K562 (cell line): ENCODE measurements around the gene ATP6V0E1. TPM values are rescaled to one million over a fixed set of nuclear protein-coding genes. Genes with fewer than 3 reads are reported as not detected.

ENCODE experiments used
- CEBPZ ChIP-seq: fragments of 150-350 bp; IDR thresholded peaks from 2 replicates; pipeline ENCODE4 v1.6.1; 2014; ENCODE audit warnings: low read depth, mild to moderate bottlenecking, low read length, borderline replicate concordance
- EGR1 ChIP-seq: fragments of 450-650 bp; conservative IDR thresholded peaks from 2 replicates; pipeline ENCODE4 v1.6.1; 2017; ENCODE audit warnings: mild to moderate bottlenecking
- HCFC1 ChIP-seq: IDR thresholded peaks from 2 replicates; pipeline ENCODE4 v1.6.1; 2012; ENCODE audit warnings: low read depth, low read length, improper control_type of control experiment
- HMG20A ChIP-seq: fragments of 450-650 bp; formaldehyde crosslinking; conservative IDR thresholded peaks from 2 replicates; pipeline ENCODE4 v1.4.0; 2020; ENCODE audit warnings: mild to moderate bottlenecking, mixed read lengths
- LARP7 ChIP-seq: fragments of 450-650 bp; IDR thresholded peaks from 2 replicates; pipeline ENCODE4 v1.6.1; 2016
- MXI1 ChIP-seq: IDR thresholded peaks from 2 replicates; pipeline ENCODE4 v1.6.1; 2011; ENCODE audit warnings: low read depth, mild to moderate bottlenecking, improper control_type of control experiment, low read length
- NFE2 ChIP-seq: IDR thresholded peaks from 2 replicates; pipeline ENCODE4 v1.6.1; 2014; ENCODE audit warnings: antibody characterized with exemption, low read depth
- POLR3A ChIP-seq: IDR thresholded peaks from 2 replicates; pipeline ENCODE4 v1.6.1; 2011; ENCODE audit warnings: borderline replicate concordance, mild to moderate bottlenecking, moderate library complexity; ENCODE audit not compliant: insufficient read length, insufficient read depth; ENCODE audit errors: extremely low read depth
- PRDM10 ChIP-seq: fragments of 450-650 bp; IDR thresholded peaks from 2 replicates; pipeline ENCODE4 v1.6.1; 2018; ENCODE audit not compliant: partially characterized antibody
- ZNF311 ChIP-seq: fragments of 250-450 bp; sonication (Bioruptor Pico); IDR thresholded peaks from 2 replicates; pipeline ENCODE4 v1.4.0; 2020; ENCODE audit warnings: mild to moderate bottlenecking, moderate library complexity
- ZNF347 ChIP-seq: fragments of 450-650 bp; formaldehyde crosslinking; IDR thresholded peaks from 2 replicates; pipeline ENCODE4 v1.4.0; 2020; ENCODE audit warnings: low read depth, mild to moderate bottlenecking, moderate library complexity
- polyA plus RNA-seq, 8 experiments: library from polyadenylated mRNA; depleted of rRNA in 4 of 8; stranded (reverse) in 5 of 8; unstranded in 3 of 8; fragments of >200 nt; fragmentation: Nextera tagmentation in 2 of 8; fragmentation: Illumina TruSeq in 1 of 8; extraction: Ambion mirVana in 2 of 8; extraction: Trizol in 1 of 8; gene quantifications; 2 replicates each; pipeline versions ENCODE4 v1.2.1 to v1.2.3, GENCODE V29; 2011 to 2014; ENCODE audit warnings: inconsistent platforms in 1 of 8, missing spikeins in 1 of 8
- total RNA-seq, 7 experiments: library from RNA; depleted of rRNA in 6 of 7; stranded (reverse); fragments of >200 nt in 6 of 7; fragmentation: Illumina TruSeq in 2 of 7; extraction: Trizol in 2 of 7; gene quantifications; 2 replicates each; pipeline versions ENCODE4 v1.2.1 to v1.2.3, GENCODE V29; 2011 to 2021; ENCODE audit warnings: low replicate concordance in 1 of 7
- TF ChIP-seq, protein P1 (sequence below), 2 experiments: fragments of 150-350 bp in 1 of 2; IDR thresholded peaks; 2 replicates each; pipeline ENCODE4 v1.6.1; 2012 to 2016; ENCODE audit warnings: low read depth in 2 of 2, low read length in 2 of 2, mild to moderate bottlenecking in 1 of 2, moderate library complexity in 1 of 2
- TF ChIP-seq, protein P2 (sequence below): IDR thresholded peaks from 3 replicates; pipeline ENCODE4 v1.6.1; 2011; ENCODE audit warnings: borderline replicate concordance, mild to moderate bottlenecking, moderate library complexity; ENCODE audit not compliant: insufficient read length; ENCODE audit errors: extremely low read depth

Gene ATP6V0E1
- total and polyA plus RNA-seq, 9 of the 15 experiments (the other 6 are each of a cell fraction or from before 2014, with no cell fraction given): 63.8 to 395 (median 112) TPM

- TF ChIP-seq CEBPZ (no peak), HMG20A (CRISPR knock-in tag) (no peak), LARP7 (no peak), MXI1 (no peak), NFE2 (peak; percentile 91), HCFC1 (peak; percentile 21; the same call in 1 of the 2 replicates), PRDM10 (peak; percentile 6), EGR1 (no peak), POLR3A (no peak), ZNF347 (CRISPR knock-in tag) (no peak), ZNF311 (CRISPR knock-in tag) (no peak)
- TF ChIP-seq, protein P1, sequence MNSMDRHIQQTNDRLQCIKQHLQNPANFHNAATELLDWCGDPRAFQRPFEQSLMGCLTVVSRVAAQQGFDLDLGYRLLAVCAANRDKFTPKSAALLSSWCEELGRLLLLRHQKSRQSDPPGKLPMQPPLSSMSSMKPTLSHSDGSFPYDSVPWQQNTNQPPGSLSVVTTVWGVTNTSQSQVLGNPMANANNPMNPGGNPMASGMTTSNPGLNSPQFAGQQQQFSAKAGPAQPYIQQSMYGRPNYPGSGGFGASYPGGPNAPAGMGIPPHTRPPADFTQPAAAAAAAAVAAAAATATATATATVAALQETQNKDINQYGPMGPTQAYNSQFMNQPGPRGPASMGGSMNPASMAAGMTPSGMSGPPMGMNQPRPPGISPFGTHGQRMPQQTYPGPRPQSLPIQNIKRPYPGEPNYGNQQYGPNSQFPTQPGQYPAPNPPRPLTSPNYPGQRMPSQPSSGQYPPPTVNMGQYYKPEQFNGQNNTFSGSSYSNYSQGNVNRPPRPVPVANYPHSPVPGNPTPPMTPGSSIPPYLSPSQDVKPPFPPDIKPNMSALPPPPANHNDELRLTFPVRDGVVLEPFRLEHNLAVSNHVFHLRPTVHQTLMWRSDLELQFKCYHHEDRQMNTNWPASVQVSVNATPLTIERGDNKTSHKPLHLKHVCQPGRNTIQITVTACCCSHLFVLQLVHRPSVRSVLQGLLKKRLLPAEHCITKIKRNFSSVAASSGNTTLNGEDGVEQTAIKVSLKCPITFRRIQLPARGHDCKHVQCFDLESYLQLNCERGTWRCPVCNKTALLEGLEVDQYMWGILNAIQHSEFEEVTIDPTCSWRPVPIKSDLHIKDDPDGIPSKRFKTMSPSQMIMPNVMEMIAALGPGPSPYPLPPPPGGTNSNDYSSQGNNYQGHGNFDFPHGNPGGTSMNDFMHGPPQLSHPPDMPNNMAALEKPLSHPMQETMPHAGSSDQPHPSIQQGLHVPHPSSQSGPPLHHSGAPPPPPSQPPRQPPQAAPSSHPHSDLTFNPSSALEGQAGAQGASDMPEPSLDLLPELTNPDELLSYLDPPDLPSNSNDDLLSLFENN (IDR thresholded peaks at IDR 0.05; ENCODE audit: low read depth in 2 of 2, low read length in 2 of 2): no peak
- TF ChIP-seq, protein P2, sequence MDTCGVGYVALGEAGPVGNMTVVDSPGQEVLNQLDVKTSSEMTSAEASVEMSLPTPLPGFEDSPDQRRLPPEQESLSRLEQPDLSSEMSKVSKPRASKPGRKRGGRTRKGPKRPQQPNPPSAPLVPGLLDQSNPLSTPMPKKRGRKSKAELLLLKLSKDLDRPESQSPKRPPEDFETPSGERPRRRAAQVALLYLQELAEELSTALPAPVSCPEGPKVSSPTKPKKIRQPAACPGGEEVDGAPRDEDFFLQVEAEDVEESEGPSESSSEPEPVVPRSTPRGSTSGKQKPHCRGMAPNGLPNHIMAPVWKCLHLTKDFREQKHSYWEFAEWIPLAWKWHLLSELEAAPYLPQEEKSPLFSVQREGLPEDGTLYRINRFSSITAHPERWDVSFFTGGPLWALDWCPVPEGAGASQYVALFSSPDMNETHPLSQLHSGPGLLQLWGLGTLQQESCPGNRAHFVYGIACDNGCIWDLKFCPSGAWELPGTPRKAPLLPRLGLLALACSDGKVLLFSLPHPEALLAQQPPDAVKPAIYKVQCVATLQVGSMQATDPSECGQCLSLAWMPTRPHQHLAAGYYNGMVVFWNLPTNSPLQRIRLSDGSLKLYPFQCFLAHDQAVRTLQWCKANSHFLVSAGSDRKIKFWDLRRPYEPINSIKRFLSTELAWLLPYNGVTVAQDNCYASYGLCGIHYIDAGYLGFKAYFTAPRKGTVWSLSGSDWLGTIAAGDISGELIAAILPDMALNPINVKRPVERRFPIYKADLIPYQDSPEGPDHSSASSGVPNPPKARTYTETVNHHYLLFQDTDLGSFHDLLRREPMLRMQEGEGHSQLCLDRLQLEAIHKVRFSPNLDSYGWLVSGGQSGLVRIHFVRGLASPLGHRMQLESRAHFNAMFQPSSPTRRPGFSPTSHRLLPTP: no peak
These were observed 828 bp downstream of the ATP6V0E1 start (continued) for GRCh38 chr5:172984244-172984953.
